GM19324 (cell line): Measurements from ENCODE around the gene CRTC1.
"Not testable (repeated sequence)": the region's sequence is repeated elsewhere in the genome, so short reads cannot be mapped to it uniquely, and the experiment has no call there.

Experiments
- ATAC-seq: cut with Tn5 transposase; IDR thresholded peaks from one replicate; pipeline ENCODE4 v1.9.1; 2021; ENCODE audit warnings: mild to moderate bottlenecking, moderate library complexity; ENCODE audit not compliant: unreplicated experiment, low FRiP score

CRTC1 gene

GRCh38 chr19:18793144-18794028 is 109.9 kb downstream of the CRTC1 start:
- no peak for ATAC-seq

- ATAC-seq = no peak
These were observed 110.5 kb downstream of the CRTC1 start for GRCh38 chr19:18794029-18794313.

- no peak for ATAC-seq
These were observed 111.2 kb downstream of the CRTC1 start for GRCh38 chr19:18794692-18795091.

GRCh38 chr19:18795540-18795939 is 112.1 kb downstream of the CRTC1 start:
- no peak for ATAC-seq

- ATAC-seq = no peak
These were observed 112.8 kb downstream of the CRTC1 start for GRCh38 chr19:18796239-18796638.

- ATAC-seq = no peak
These were observed 115.2 kb downstream of the CRTC1 start for GRCh38 chr19:18798384-18799352.

GRCh38 chr19:18799389-18799970 is 116.0 kb downstream of the CRTC1 start:
- no peak for ATAC-seq

- ATAC-seq = no peak
These were observed 116.6 kb downstream of the CRTC1 start for GRCh38 chr19:18800079-18800478.

GRCh38 chr19:18800636-18801035 is 117.2 kb downstream of the CRTC1 start:
- no peak for ATAC-seq

- no peak for ATAC-seq
These were observed 118.9 kb downstream of the CRTC1 start for GRCh38 chr19:18802354-18802753.

GRCh38 chr19:18803550-18804138 is 120.2 kb downstream of the CRTC1 start:
- ATAC-seq = no peak

GRCh38 chr19:18804139-18804601 is 120.7 kb downstream of the CRTC1 start:
- no peak for ATAC-seq

GRCh38 chr19:18804643-18805042 is 121.2 kb downstream of the CRTC1 start:
- no peak for ATAC-seq

GRCh38 chr19:18807861-18808331 is 124.4 kb downstream of the CRTC1 start:
- no peak for ATAC-seq

- no peak for ATAC-seq
These were observed 125.8 kb downstream of the CRTC1 start for GRCh38 chr19:18809149-18809868.

GRCh38 chr19:18811638-18812037 is 128.2 kb downstream of the CRTC1 start:
- not testable (repeated sequence) for ATAC-seq

GRCh38 chr19:18814063-18814462 is 130.6 kb downstream of the CRTC1 start:
- ATAC-seq = no peak

- no peak for ATAC-seq
These were observed 132.2 kb downstream of the CRTC1 start for GRCh38 chr19:18815673-18816072.

- not testable (repeated sequence) for ATAC-seq
These were observed 133.2 kb downstream of the CRTC1 start for GRCh38 chr19:18816645-18817044.

- no peak for ATAC-seq
These were observed 134.1 kb downstream of the CRTC1 start for GRCh38 chr19:18817574-18817973.
